Glutamatergic neuron (in vitro differentiated cells): Measurements from ENCODE around the gene CCL15. TPM values are rescaled to one million over a fixed set of nuclear protein-coding genes. Genes with fewer than 3 reads are reported as not detected.

Experiments used
- DNase-seq: peaks from one replicate; pipeline ENCODE4 v3.0.0; 2022
- H3K27ac Mint-ChIP-seq: one replicate; pipeline ENCODE4 v1.8.0; 2020; ENCODE audit warnings: mild to moderate bottlenecking, mixed read lengths, inconsistent platforms; ENCODE audit not compliant: unreplicated experiment
- H3K27me3 Mint-ChIP-seq: one replicate; pipeline ENCODE4 v1.8.0; 2020; ENCODE audit warnings: mild to moderate bottlenecking, moderate library complexity, mixed read lengths, inconsistent platforms; ENCODE audit not compliant: unreplicated experiment
- H3K36me3 Mint-ChIP-seq: one replicate; pipeline ENCODE4 v1.8.0; 2020; ENCODE audit warnings: mild to moderate bottlenecking, mixed read lengths, inconsistent platforms; ENCODE audit not compliant: unreplicated experiment
- H3K4me1 Mint-ChIP-seq: one replicate; pipeline ENCODE4 v1.8.0; 2020; ENCODE audit warnings: mild to moderate bottlenecking, low read depth, mixed read lengths, inconsistent platforms; ENCODE audit not compliant: unreplicated experiment
- H3K4me3 Mint-ChIP-seq: one replicate; pipeline ENCODE4 v1.8.0; 2020; ENCODE audit warnings: mild to moderate bottlenecking, mixed read lengths, inconsistent platforms; ENCODE audit not compliant: unreplicated experiment
- H3K9me3 Mint-ChIP-seq: one replicate; pipeline ENCODE4 v1.8.0; 2020; ENCODE audit warnings: mild to moderate bottlenecking, moderate library complexity, mixed read lengths, inconsistent platforms; ENCODE audit not compliant: unreplicated experiment
- CTCF ChIP-seq: fragments of 200-600 bp; sonication (generic); IDR thresholded peaks from one replicate; pipeline ENCODE4 v1.5.0; 2021; ENCODE audit not compliant: partially characterized antibody, unreplicated experiment
- long read RNA-seq: library from polyadenylated mRNA; unstranded; transcript quantifications from one replicate; pipeline ENCODE4 v2.0.0, GENCODE V29; 2020; ENCODE audit not compliant: unreplicated experiment
- total RNA-seq: library from RNA; stranded (reverse); fragmentation: NEBNext Ultra II Directional; extraction: Animal tissue kit (Norgen Biotek cat#: 25700); gene quantifications from one replicate; pipeline ENCODE4 v1.2.1, GENCODE V29; 2021; ENCODE audit not compliant: unreplicated experiment

The CCL15 gene
- not detected for total RNA-seq
- long read RNA-seq: 0 reads

GRCh38 chr17:36001110-36001771 is at the start of gene CCL15:
Gene CCL15, minus strand, starts transcription at chr17:36001553. Its CDS starts 61 bp downstream, at chr17:36001492.
- H3K27me3 Mint-ChIP-seq: no peaks in the 10 kb centered on the region
- TF ChIP-seq CTCF: no peak
- H3K27ac Mint-ChIP-seq: no peak within 1 kb of the TSS
- no peaks in the 10 kb centered on the region for H3K36me3 Mint-ChIP-seq
- DNase-seq: no peak
- H3K4me1 Mint-ChIP-seq: no peaks in the 10 kb centered on the region
- no peak within 1 kb of the TSS for H3K4me3 Mint-ChIP-seq
- no peaks in the 10 kb centered on the region for H3K9me3 Mint-ChIP-seq

- no peak for TF ChIP-seq CTCF
- no peak for DNase-seq
- H3K4me3 Mint-ChIP-seq: no peak overlapping the region
- H3K27ac Mint-ChIP-seq: no peak overlapping the region
- no peaks in the 10 kb centered on the region for H3K27me3 Mint-ChIP-seq
- H3K4me1 Mint-ChIP-seq: no peaks in the 10 kb centered on the region
- peaks cover 8% of the 10 kb centered on the region for H3K9me3 Mint-ChIP-seq
- peaks cover 10% of the 10 kb centered on the region for H3K36me3 Mint-ChIP-seq
These were observed 48.3 kb upstream of the CCL15 start for GRCh38 chr17:36049643-36050042.

- no peak for DNase-seq
- no peak overlapping the region for H3K27ac Mint-ChIP-seq
- peaks cover 8% of the 10 kb centered on the region for H3K9me3 Mint-ChIP-seq
- TF ChIP-seq CTCF: no peak
- no peaks in the 10 kb centered on the region for H3K4me1 Mint-ChIP-seq
- H3K36me3 Mint-ChIP-seq: peaks cover 10% of the 10 kb centered on the region
- H3K27me3 Mint-ChIP-seq: no peaks in the 10 kb centered on the region
- H3K4me3 Mint-ChIP-seq: no peak overlapping the region
These were observed 46.7 kb upstream of the CCL15 start for GRCh38 chr17:36048066-36048465.

GRCh38 chr17:36036235-36036634 is 34.9 kb upstream of the CCL15 start:
- TF ChIP-seq CTCF: no peak
- H3K9me3 Mint-ChIP-seq: no peaks in the 10 kb centered on the region

GRCh38 chr17:36034127-36034526 is 32.8 kb upstream of the CCL15 start:
- H3K27ac Mint-ChIP-seq: no peak overlapping the region

More at GRCh38 chr17:36036235-36036634, 34.9 kb upstream of the CCL15 start:
- Mint-ChIP-seq H3K4me1 (no peaks in the 10 kb centered on the region), H3K27ac (no peak overlapping the region), H3K36me3 (peaks cover 4% of the 10 kb centered on the region), H3K4me3 (no peak overlapping the region), H3K27me3 (peaks cover 2% of the 10 kb centered on the region)
- no peak for DNase-seq

More at GRCh38 chr17:36034127-36034526, 32.8 kb upstream of the CCL15 start:
- Mint-ChIP-seq H3K36me3 (peaks cover 4% of the 10 kb centered on the region), H3K4me1 (peaks cover 9% of the 10 kb centered on the region), H3K4me3 (no peak overlapping the region), H3K27me3 (peaks cover 4% of the 10 kb centered on the region), H3K9me3 (peaks cover 2% of the 10 kb centered on the region)
- DNase-seq: no peak
- no peak for TF ChIP-seq CTCF
